H9 (cell line): Measurements from ENCODE around the gene RASA3. TPM values are rescaled to one million over a fixed set of nuclear protein-coding genes. Genes with fewer than 3 reads are reported as not detected.
A peak's percentile ranks its signal among the peaks of the same experiment; 100 is the strongest.

ENCODE experiments used
- DNase-seq: peaks from one replicate; pipeline ENCODE4 v3.0.0-alpha.2; 2017
- H2AFZ ChIP-seq: one replicate; pipeline ENCODE4 v1.6.1; 2013; ENCODE audit warnings: mild to moderate bottlenecking, low read length, control low read depth, moderate library complexity
- H2AK5ac ChIP-seq: 2 replicates; pipeline ENCODE4 v1.6.1; 2013; ENCODE audit warnings: low read length, control low read depth, mixed read lengths; ENCODE audit not compliant: insufficient read length
- H2BK120ac ChIP-seq: one replicate; pipeline ENCODE4 v1.6.1; 2013; ENCODE audit warnings: low read depth, mild to moderate bottlenecking, low read length, control low read depth, inconsistent platforms; ENCODE audit not compliant: poor library complexity, severe bottlenecking
- H2BK12ac ChIP-seq: 2 replicates; pipeline ENCODE4 v1.6.1; 2013; ENCODE audit warnings: low read length, control low read depth, mixed read lengths, low read depth; ENCODE audit not compliant: insufficient read length
- H2BK15ac ChIP-seq: 2 replicates; pipeline ENCODE4 v1.6.1; 2013; ENCODE audit warnings: low read depth, low read length, control low read depth
- H2BK20ac ChIP-seq: one replicate; pipeline ENCODE4 v1.6.1; 2013; ENCODE audit warnings: low read depth, mild to moderate bottlenecking, low read length, control low read depth, inconsistent platforms; ENCODE audit not compliant: poor library complexity, severe bottlenecking
- H2BK5ac ChIP-seq: 2 replicates; pipeline ENCODE4 v1.6.1; 2013; ENCODE audit warnings: low read length, control low read depth, mixed read lengths; ENCODE audit not compliant: insufficient read length
- H3K14ac ChIP-seq: 2 replicates; pipeline ENCODE4 v1.6.1; 2013; ENCODE audit warnings: low read length, control low read depth; ENCODE audit not compliant: insufficient read depth
- H3K18ac ChIP-seq: 2 replicates; pipeline ENCODE4 v1.6.1; 2013; ENCODE audit warnings: low read depth, mild to moderate bottlenecking, mixed read lengths, low read length, control low read depth; ENCODE audit not compliant: insufficient read length
- H3K23ac ChIP-seq: 2 replicates; pipeline ENCODE4 v1.6.1; 2013; ENCODE audit warnings: low read length, control low read depth, mixed read lengths, low read depth; ENCODE audit not compliant: insufficient read length
- H3K23me2 ChIP-seq: 2 replicates; pipeline ENCODE4 v1.6.1; 2013; ENCODE audit warnings: low read depth, mild to moderate bottlenecking, mixed read lengths, low read length, control low read depth; ENCODE audit not compliant: insufficient read length, poor library complexity, severe bottlenecking
- H3K27ac ChIP-seq: 2 replicates; pipeline ENCODE4 v1.5.1; 2013; ENCODE audit warnings: low read length, control low read depth, mixed read lengths, low read depth; ENCODE audit not compliant: insufficient read length
- H3K27me3 ChIP-seq: 2 replicates; pipeline ENCODE4 v1.6.1; 2013; ENCODE audit warnings: low read length, control low read depth, inconsistent platforms; ENCODE audit not compliant: insufficient read depth
- H3K4ac ChIP-seq: 2 replicates; pipeline ENCODE4 v1.6.1; 2013; ENCODE audit warnings: low read depth, mild to moderate bottlenecking, control low read depth, inconsistent platforms, low read length, moderate library complexity
- H3K4me1 ChIP-seq: 2 replicates; pipeline ENCODE4 v1.6.1; 2013; ENCODE audit warnings: low read length, control low read depth, inconsistent platforms; ENCODE audit not compliant: insufficient read depth
- H3K4me2 ChIP-seq: 2 replicates; pipeline ENCODE4 v1.6.1; 2013; ENCODE audit warnings: low read length, control low read depth, mixed read lengths; ENCODE audit not compliant: insufficient read length, insufficient read depth
- H3K56ac ChIP-seq: 2 replicates; pipeline ENCODE4 v1.6.1; 2013; ENCODE audit warnings: low read depth, mild to moderate bottlenecking, mixed read lengths, low read length, control low read depth; ENCODE audit not compliant: insufficient read length
- H3K79me1 ChIP-seq: 2 replicates; pipeline ENCODE4 v1.6.1; 2013; ENCODE audit warnings: low read depth, mild to moderate bottlenecking, moderate library complexity, low read length, control low read depth, inconsistent platforms; ENCODE audit not compliant: insufficient read depth, poor library complexity, severe bottlenecking
- H3K79me2 ChIP-seq: 2 replicates; pipeline ENCODE4 v1.6.1; 2013; ENCODE audit warnings: low read length, control low read depth, inconsistent platforms; ENCODE audit not compliant: insufficient read depth
- H3K9ac ChIP-seq: 2 replicates; pipeline ENCODE4 v1.6.1; 2013; ENCODE audit warnings: low read length, control low read depth, mixed read lengths; ENCODE audit not compliant: insufficient read length; ENCODE audit errors: extremely low read depth
- H3K9me3 ChIP-seq: one replicate; pipeline ENCODE4 v1.6.1; 2013; ENCODE audit warnings: low read depth, low read length, inconsistent platforms; ENCODE audit not compliant: control insufficient read depth
- H3T11ph ChIP-seq: one replicate; pipeline ENCODE4 v1.6.1; 2013; ENCODE audit warnings: mild to moderate bottlenecking, low read length, control low read depth, inconsistent platforms
- H4K20me1 ChIP-seq: one replicate; pipeline ENCODE4 v1.6.1; 2013; ENCODE audit not compliant: control insufficient read depth, insufficient read length, insufficient read depth
- H4K5ac ChIP-seq: 2 replicates; pipeline ENCODE4 v1.6.1; 2013; ENCODE audit warnings: low read depth, mild to moderate bottlenecking, mixed read lengths, low read length, control low read depth; ENCODE audit not compliant: insufficient read length
- H4K8ac ChIP-seq: replicated peaks from 2 replicates; pipeline ENCODE4 v1.6.1; 2013; ENCODE audit warnings: low read length, control low read depth, mixed read lengths, low read depth; ENCODE audit not compliant: insufficient read length
- H4K91ac ChIP-seq: 2 replicates; pipeline ENCODE4 v1.6.1; 2013; ENCODE audit warnings: low read depth, mild to moderate bottlenecking, moderate library complexity, mixed read lengths, low read length, control low read depth; ENCODE audit not compliant: insufficient read length
- H3K27ac Mint-ChIP-seq, 3 experiments: 2 replicates in 2 of 3; 3 replicates in 1 of 3; pipeline ENCODE4 v1.8.0; 2020 to 2021; ENCODE audit warnings: mixed read lengths in 3 of 3, mild to moderate bottlenecking in 1 of 3, moderate library complexity in 1 of 3
- H3K27me3 Mint-ChIP-seq: 2 replicates; pipeline ENCODE4 v1.8.0; 2021; ENCODE audit warnings: low read depth, mild to moderate bottlenecking, moderate library complexity, mixed read lengths
- H3K36me3 Mint-ChIP-seq, 3 experiments: 2 replicates in 2 of 3; 3 replicates in 1 of 3; pipeline ENCODE4 v1.8.0; 2020 to 2021; ENCODE audit warnings: low read depth in 3 of 3, mixed read lengths in 3 of 3; ENCODE audit not compliant: insufficient read depth in 1 of 3
- H3K4me1 Mint-ChIP-seq, 2 experiments: 2 replicates each; pipeline ENCODE4 v1.8.0; 2020; ENCODE audit warnings: mixed read lengths in 2 of 2
- H3K4me3 Mint-ChIP-seq, 2 experiments: 2 replicates in 1 of 2; 3 replicates in 1 of 2; pipeline ENCODE4 v1.8.0; 2020 to 2021; ENCODE audit warnings: mild to moderate bottlenecking in 2 of 2, mixed read lengths in 2 of 2, moderate library complexity in 1 of 2
- H3K9me3 Mint-ChIP-seq, 2 experiments: 2 replicates in 1 of 2; 3 replicates in 1 of 2; pipeline ENCODE4 v1.8.0; 2020; ENCODE audit warnings: mild to moderate bottlenecking in 2 of 2, mixed read lengths in 2 of 2, moderate library complexity in 1 of 2
- WGBS: extraction: QIAGEN DNeasy Blood & Tissue Kit; methylation state at CpG from one replicate; pipeline ENCODE4 v1.1.7; 2013; ENCODE audit warnings: missing lambda C conversion rate, low lambda C conversion rate, mixed read lengths; ENCODE audit not compliant: insufficient read length; ENCODE audit errors: extremely low coverage; 5-methylcytosine and 5-hydroxymethylcytosine counted together
- total RNA-seq: library from RNA; stranded (reverse); gene quantifications from 2 replicates; pipeline ENCODE4 v1.2.1, GENCODE V29; 2021
- TF ChIP-seq, protein P1 (sequence below): fragments of 200-600 bp; sonication (generic); conservative IDR thresholded peaks from 3 replicates; pipeline ENCODE4 v1.8.0; 2021; ENCODE audit warnings: antibody characterized with exemption, mild to moderate bottlenecking

Gene RASA3
- total RNA-seq, 1 experiment from 2014 or later: 12.3 TPM

DNA sequence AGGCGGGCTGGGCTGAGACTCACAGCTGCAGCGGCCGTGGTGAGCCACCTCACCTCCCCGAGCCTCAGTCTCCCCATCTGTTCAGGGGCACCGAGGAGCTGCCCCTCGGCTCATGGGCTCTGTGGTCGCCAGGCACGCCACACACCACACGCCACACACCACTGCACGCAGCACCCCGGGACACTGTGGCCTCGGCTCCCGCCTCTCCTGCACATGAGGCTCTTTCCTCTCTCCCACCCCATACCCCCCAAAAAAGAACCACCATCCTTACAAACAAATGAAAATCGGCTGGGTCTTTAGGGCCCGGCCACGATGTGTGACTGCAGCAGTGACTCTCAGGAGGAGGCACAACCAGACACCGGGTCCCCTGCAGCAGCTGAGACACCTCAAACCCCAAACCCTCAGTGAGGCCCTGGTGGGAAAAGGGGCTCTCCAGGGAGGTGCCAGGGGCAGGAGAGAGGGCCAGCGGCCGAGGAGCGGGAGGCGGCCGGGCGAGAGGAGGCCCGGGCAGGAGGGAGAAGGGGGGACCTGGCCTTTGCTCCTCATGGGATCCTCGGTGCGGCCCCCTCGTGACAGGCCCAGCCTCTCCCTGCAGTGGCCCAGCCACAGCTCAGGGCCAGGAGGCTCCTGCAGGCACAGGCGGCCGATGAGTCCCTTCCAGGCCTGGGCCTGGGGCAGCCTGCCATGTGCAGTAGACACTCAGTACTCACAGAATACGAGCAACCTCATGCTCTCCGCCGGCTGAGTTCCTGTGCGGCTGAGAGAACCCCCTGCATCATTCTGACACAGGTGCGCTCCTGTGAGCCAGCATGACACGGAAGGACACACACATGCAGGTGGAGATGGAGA lies 66.3 kb downstream of the RASA3 start:
- Histone ChIP-seq H3T11ph (no peak overlapping the region), H3K9ac (no peak overlapping the region)
- peaks cover 15 to 31% of the 10 kb centered on the region in 2 experiments for H3K4me1 Mint-ChIP-seq

More for the DNA sequence above, 66.3 kb downstream of the RASA3 start:
- Histone ChIP-seq H3K14ac (peak overlapping the region; percentile 23; the same call in 1 of the 2 replicates), H2AK5ac (no peak overlapping the region), H3K18ac (peak overlapping the region; percentile 22), H2BK15ac (no peak overlapping the region), H3K23ac (no peak overlapping the region), H2AFZ (no peak overlapping the region), H3K4me1 (no peaks in the 10 kb centered on the region; the same call in 1 of the 2 replicates), H4K20me1 (no peaks in the 10 kb centered on the region), H3K4ac (no peak overlapping the region; the same call in 1 of the 2 replicates), H2BK5ac (no peak overlapping the region), H4K8ac (no peak overlapping the region), H4K91ac (no peak overlapping the region), H3K23me2 (no peaks in the 10 kb centered on the region), H2BK120ac (no peak overlapping the region), H3K4me2 (no peak overlapping the region), H2BK12ac (no peak overlapping the region), H3K9me3 (no peaks in the 10 kb centered on the region), H3K27ac (no peak overlapping the region), H3K79me2 (no peaks in the 10 kb centered on the region), H2BK20ac (no peak overlapping the region), H3K79me1 (no peaks in the 10 kb centered on the region), H4K5ac (no peak overlapping the region), H3K27me3 (no peaks in the 10 kb centered on the region), H3K56ac (no peak overlapping the region)
- H3K27ac Mint-ChIP-seq: peak overlapping the region; percentile 20 to 91 (median 52); a peak in 2 of 7 replicates
- peaks cover 2% of the 10 kb centered on the region; the same call in 1 of the 2 replicates for H3K27me3 Mint-ChIP-seq
- peaks cover 3 to 4% of the 10 kb centered on the region in 2 experiments; a peak in 4 of 5 replicates for H3K9me3 Mint-ChIP-seq
- H3K36me3 Mint-ChIP-seq: peaks cover 3 to 4% (median 3%) of the 10 kb centered on the region in 3 experiments; a peak in 6 of 7 replicates
- WGBS: no CpG with 5 or more reads among the region's 35 CpGs
- TF ChIP-seq, protein P1, sequence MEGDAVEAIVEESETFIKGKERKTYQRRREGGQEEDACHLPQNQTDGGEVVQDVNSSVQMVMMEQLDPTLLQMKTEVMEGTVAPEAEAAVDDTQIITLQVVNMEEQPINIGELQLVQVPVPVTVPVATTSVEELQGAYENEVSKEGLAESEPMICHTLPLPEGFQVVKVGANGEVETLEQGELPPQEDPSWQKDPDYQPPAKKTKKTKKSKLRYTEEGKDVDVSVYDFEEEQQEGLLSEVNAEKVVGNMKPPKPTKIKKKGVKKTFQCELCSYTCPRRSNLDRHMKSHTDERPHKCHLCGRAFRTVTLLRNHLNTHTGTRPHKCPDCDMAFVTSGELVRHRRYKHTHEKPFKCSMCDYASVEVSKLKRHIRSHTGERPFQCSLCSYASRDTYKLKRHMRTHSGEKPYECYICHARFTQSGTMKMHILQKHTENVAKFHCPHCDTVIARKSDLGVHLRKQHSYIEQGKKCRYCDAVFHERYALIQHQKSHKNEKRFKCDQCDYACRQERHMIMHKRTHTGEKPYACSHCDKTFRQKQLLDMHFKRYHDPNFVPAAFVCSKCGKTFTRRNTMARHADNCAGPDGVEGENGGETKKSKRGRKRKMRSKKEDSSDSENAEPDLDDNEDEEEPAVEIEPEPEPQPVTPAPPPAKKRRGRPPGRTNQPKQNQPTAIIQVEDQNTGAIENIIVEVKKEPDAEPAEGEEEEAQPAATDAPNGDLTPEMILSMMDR: no peak
- no peak overlapping the region for H3K4me3 Mint-ChIP-seq
- no peak for DNase-seq
